Right renal pelvis (tissue), 4 donors: ENCODE results near the gene GCH1. TPM values are rescaled to one million over a fixed set of nuclear protein-coding genes. Genes with fewer than 3 reads are reported as not detected.
"Not testable (repeated sequence)": the region's sequence is repeated elsewhere in the genome, so short reads cannot be mapped to it uniquely, and the experiment has no call there.

Experiments used
- DNase-seq, 4 donors: peaks; one replicate each; pipeline ENCODE4 v3.0.0-alpha.2; 2013; ENCODE audit warnings: low read depth in 4 of 4, low spot score in 3 of 4, missing footprints in 1 of 4
- polyA plus RNA-seq, 4 donors: library from polyadenylated mRNA; unstranded; fragments of 120-200 nt; gene quantifications; one replicate each; pipeline ENCODE4 v1.2.1, GENCODE V29; 2013; ENCODE audit not compliant: insufficient read length in 4 of 4

The GCH1 gene
- polyA plus RNA-seq, 4 donors, result 10.4 to 12.2 (median 10.7) TPM

GRCh38 chr14:54909817-54910558 is 7.4 kb upstream of the GCH1 start:
- no peak for DNase-seq

GRCh38 chr14:54908973-54909372 is 6.3 kb upstream of the GCH1 start:
- DNase-seq, result not testable (repeated sequence)

- no peak for DNase-seq
Observed at GRCh38 chr14:54908190-54908589, 5.6 kb upstream of the GCH1 start.

DNA sequence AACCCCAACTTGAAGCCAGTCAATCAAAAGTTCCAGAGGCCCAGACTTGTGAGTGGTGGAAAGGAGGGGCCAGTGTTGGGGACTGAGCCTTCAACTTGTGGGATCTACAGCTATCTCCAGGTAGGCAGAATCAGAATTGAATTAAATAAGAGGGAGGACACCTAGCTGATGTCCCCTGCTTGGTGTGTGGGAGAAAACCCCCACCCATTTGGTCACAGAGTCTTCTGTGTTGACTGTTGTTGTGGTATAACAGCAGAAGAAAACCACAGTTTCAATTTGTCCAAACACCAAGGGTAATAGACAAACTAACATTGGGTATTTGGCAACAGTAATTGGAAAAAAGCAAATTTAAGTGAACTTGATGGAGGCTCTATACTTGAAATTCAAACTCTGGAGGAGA is 3.4 kb upstream of the GCH1 start:
- DNase-seq, result no peak

- peak in 1 of 4 donors; percentile 49 for DNase-seq
Observed at GRCh38 chr14:54902143-54902520, 494 bp downstream of the GCH1 start.

GRCh38 chr14:54901380-54902142 is 1.1 kb downstream of the GCH1 start:
- no peak for DNase-seq

- no peak for DNase-seq
Observed at GRCh38 chr14:54899573-54899972, 3.1 kb downstream of the GCH1 start.

DNA sequence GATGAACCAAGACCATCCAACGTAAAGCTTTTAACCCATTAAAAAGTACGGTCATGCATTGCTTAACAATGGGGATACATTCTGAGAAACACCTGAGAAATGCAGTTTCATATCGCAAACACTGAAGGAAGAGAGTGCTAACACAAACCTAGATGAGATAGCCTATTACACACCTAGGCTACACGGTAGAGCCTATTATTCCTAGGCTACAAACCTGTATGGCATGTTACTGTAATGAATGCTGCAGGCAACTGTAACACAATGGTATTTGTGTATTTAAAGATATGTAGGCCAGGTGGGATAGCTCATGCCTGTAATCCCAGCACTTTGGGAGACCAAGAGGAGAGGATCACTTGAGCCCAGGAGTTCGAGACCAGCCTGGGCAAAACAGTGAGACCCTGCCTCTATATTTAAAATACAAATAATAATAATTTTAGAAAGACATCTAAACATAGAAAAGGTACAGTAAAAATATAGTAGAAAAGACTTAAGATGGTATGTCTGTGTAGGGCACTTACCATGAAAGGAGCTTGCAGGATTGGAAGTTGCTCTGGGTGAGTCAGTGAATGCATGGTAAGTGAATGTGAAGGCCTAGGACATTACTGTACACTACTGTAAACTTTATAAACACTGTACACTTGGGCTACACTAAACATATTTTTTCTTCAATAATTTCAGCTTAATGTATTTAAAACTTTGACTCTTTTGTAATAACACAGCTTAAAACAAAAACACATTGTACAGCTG is 4.6 kb downstream of the GCH1 start:
- not testable (repeated sequence) for DNase-seq

DNA sequence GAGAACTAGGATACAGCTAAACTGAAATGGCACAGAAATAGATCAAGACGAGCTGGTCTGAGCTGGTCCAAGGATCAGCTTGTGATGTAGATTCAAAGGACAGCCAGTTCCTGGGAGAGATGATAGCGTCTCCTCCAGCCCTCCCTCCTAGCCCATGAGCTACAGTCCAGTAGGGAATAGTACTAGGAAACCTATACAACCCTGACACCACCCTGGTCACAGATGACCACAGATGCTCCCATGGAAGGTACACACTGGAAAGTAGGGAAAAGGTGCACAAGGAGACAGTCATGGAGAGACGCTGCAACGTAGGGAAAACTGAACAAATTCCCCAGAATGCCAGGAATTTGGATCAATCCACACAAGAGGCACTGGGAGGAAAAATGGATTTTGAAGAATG is 6.9 kb downstream of the GCH1 start:
- DNase-seq, result no peak

DNA sequence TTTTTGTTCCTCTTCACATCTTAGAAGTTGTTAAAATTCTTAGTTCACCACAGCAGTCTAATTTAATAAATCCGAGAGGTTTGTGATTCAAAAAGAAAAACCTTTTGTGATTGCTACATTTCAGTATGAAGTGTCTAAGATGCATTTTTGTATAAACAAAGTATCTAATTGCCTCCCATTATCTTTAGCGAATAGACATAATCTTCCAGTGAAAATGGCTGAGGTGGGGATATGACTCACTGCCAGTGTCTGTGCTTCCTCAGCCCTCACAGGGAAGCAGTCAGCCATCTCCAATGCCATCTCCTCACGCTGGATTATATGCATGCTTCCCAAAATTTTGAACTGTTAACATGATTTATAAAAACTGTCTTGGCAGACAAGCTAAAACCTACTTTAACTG is 7.6 kb downstream of the GCH1 start:
- DNase-seq, result no peak

DNA sequence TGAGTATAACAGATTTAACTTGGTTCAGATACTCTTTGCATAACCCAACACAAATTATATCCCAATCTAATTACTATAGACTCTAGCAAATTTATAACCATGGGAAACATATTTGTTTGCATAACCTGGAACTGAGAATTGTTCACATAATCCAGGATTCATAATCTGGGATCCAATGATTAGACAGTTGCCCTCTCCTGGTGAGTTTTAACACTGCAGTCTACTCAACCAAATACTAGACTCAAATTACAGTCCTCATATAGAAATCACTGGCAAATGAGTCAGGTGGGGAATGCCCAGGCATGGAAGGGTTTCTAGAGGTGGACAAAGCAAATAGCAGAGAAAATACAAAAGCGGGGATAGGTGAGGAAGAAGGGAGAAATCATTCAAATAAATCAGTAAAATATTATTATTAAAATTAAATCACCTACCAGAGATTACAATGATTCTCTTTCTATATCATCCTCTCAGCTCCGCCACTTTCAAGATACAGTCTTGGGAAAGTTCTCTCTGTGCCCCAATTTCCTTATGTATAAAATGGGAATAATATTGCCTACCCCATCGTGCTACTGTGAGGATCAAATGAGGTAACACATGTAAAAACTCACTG is 9.4 kb downstream of the GCH1 start:
- DNase-seq, result peak in 1 of 4 donors; percentile 26

GRCh38 chr14:54891471-54892245 is 11.0 kb downstream of the GCH1 start:
- DNase-seq, result no peak

- DNase-seq, result no peak
Observed at GRCh38 chr14:54890788-54891187, 11.8 kb downstream of the GCH1 start.

- no peak for DNase-seq
Observed at GRCh38 chr14:54889919-54890318, 12.7 kb downstream of the GCH1 start.

DNA sequence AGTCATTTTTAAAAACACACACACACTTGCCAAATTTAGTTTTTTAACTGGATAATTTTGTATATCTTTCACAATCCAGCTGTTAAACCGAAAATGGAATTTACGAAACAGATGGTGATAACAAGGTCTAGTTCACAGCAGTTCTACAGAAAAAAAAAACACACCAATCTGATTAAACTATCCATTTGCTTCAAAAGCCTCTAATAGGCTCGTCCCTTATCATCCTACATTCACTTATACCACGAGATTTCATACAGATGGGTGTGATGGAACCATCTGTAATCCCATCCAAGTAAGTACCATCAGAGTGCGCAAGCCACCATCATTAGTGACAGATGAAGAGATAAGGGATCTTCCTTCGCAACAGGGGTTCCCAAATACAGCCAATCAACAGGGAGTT is 20.1 kb downstream of the GCH1 start:
- no peak for DNase-seq

DNA sequence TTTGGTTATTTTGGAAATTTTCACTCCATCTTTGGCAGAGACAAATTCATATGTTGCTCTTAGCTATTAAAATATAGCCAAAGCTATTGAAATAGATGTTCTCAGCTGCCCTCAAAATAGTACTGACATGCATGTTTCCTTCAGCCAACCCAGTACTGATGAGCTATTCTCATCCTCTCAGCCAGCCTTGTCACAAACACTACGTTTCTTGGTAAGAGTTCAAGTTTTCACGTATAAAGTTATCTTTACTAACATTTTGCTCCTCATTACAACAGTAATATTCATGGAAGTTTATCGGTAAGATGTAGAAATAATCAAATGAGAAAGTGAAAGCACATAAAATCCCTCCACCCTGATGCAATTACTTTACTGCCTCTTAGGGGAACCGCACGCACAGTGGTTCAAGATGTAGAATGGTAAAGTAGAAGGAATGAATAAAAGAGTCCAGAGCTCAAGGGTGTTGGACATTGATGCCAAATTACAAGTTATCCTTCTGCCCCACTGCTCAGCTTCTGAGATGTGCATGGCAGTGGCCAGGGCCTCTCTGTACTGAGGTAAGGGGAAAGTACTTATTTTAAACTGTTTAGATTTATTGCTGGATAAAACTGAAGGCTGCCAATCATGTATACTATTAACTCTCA is 20.7 kb downstream of the GCH1 start:
- DNase-seq, result no peak

- DNase-seq, result no peak
Observed at GRCh38 chr14:54881235-54881760, 21.3 kb downstream of the GCH1 start.

GRCh38 chr14:54877703-54878021 is 25.0 kb downstream of the GCH1 start:
- no peak for DNase-seq

DNA sequence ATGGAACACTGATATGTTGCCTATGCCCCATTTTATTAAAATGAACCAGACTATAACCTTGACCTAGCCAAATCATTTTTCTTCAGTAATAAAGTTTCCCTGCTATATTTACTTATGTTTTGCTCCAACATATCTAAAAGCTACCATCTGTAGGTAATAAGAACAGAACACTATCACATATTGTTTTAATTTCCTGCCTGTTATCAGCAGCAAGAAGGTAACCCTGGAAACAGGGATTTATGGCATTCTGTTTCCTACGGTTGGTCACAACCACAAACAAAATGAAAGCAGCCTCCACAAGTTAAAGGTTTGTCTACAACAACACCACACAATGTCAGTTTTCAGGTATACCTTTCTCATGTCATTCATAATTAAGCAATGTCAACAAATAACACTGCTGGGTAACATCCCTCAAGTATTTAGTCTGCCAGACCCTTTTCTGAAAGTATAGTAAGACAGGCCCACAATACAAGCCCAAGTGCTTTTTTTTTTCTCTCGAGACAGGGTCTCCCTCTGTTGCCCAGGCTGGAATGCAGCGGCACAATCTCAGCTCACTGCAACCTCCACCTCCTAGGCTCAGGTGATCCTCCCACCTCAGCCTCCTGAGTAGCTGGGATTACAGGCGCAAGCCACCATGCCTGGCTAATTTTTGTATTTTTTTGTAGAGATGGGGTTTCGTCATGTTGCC is 25.5 kb downstream of the GCH1 start:
- DNase-seq, result no peak
